ENCODE results near the gene ETFDH. TPM values are rescaled to one million over a fixed set of nuclear protein-coding genes. Genes with fewer than 3 reads are reported as not detected.
"Not testable (repeated sequence)": the region's sequence is repeated elsewhere in the genome, so short reads cannot be mapped to it uniquely, and the experiment has no call there.

Gene ETFDH
- polyA plus RNA-seq, 3 donors from 2014 or later: 7.3 to 12.1 (median 7.8) TPM

DNA sequence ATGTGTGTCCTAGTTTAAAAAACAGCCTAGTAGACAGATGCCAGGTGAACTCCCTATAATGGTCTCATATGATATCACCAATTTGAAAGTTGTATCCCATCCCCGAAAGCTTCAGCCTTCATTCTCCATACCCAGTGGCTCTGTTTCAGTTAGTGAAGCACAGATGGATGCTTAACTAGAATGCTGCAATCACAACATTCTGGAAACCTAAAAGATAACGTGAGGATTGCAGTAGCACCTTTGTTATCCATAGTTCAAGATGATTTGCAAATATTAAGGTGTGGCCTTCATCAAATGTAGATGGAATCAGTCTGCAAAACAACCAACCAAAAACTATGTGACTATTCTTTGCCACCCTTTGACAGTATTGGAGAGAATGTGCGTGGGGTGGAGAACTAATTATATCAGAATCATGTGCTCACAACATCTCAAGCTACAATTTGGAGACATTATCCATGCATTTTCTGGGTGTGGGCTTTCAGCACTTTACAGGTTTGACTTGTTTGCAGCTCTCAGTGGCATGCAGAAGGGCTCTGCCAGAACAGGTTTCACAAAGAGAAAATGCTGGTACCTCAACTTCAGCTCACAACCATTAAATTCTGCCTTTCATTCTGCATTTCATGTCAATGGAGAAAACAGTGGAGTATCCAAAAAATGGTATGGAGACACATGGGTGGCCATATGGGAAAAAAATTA is 69.4 kb downstream of the ETFDH start:
- no peaks in the 10 kb centered on the region for H3K9me3 Mint-ChIP-seq
- H3K4me3 Mint-ChIP-seq: no peak overlapping the region
- no peak overlapping the region for H3K27ac Mint-ChIP-seq
- DNase-seq: no peak
- peaks cover 0 to 2% (median 0%) of the 10 kb centered on the region in 3 donors for H3K27me3 Mint-ChIP-seq (ENCODE audit: low read depth in 3 of 3)
- no peaks in the 10 kb centered on the region for H3K4me1 Mint-ChIP-seq
- H3K36me3 Mint-ChIP-seq: no peaks in the 10 kb centered on the region

- DNase-seq; H3K27ac Mint-ChIP-seq; H3K36me3 Mint-ChIP-seq; H3K4me3 Mint-ChIP-seq; H3K4me1 Mint-ChIP-seq; H3K27me3 Mint-ChIP-seq (ENCODE audit: low read depth in 3 of 3); H3K9me3 Mint-ChIP-seq: not testable (repeated sequence)
These were observed 74.4 kb downstream of the ETFDH start for GRCh38 chr4:158746537-158746936.

DNA sequence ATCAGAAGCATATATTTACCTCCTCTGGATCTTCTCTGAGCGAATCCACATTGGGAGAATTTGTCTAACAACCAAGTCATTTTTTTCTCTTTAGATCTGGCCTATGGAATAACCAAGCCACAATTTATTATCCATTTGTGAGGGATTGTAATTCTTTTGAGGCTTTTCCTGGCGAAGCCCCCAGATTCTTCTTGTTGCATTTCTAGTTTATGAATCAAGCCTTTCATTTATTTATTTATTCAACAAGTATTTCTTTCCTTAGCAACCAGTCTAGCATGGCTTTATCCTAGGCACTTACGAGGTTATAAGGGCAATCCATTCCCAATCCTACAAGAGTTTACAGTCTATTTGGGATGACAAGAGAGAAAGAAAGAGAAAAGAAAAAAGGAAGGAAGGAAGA is 78.3 kb downstream of the ETFDH start:
- H3K36me3 Mint-ChIP-seq: no peaks in the 10 kb centered on the region
- peaks cover 2 to 5% (median 4%) of the 10 kb centered on the region in 3 donors for H3K27me3 Mint-ChIP-seq (ENCODE audit: low read depth in 3 of 3)
- peaks cover 0 to 2% (median 0%) of the 10 kb centered on the region in 6 donors for H3K9me3 Mint-ChIP-seq
- no peak overlapping the region for H3K27ac Mint-ChIP-seq
- no peaks in the 10 kb centered on the region for H3K4me1 Mint-ChIP-seq
- no peak overlapping the region for H3K4me3 Mint-ChIP-seq
- DNase-seq: no peak

DNA sequence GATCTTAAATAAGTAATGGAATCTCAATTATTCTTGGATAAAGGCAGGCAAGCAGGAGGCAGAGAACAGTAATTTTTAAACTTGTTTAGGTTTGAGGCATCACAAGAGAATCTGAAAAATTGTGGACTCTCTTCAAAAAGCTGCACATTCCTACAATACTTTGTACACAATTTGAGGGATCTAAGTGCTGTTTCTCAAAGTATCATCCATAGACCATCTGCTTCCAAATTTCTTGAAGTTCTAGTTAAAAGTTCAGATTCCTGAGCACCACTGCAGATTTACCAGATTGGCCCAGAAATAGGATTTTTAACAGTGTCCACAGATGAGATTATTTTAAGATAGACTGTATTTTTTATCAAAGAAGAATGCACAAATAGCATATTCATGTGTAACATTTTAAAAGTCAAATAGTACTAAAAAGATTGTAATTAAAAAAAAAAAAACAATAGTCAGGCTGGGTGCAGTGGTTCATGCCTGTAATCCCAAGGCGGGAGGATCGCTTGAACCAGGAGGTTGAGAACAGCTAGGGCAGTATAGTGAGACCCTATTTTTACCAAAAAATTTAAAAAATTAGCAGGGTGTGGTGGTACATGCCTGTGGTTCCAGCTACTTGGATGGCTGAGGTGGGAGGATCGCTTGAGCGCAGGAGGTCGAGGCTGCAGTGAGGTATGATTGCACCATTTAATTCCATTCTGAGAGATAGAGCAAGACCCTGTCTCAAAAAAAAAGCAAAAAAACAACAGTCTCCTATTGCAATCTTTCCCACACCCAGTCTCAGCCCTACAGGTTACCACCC is 82.5 kb downstream of the ETFDH start:
- Mint-ChIP-seq H3K27me3 (ENCODE audit: low read depth in 3 of 3) (peaks cover 3 to 16% (median 10%) of the 10 kb centered on the region in 3 donors), H3K9me3 (peaks cover 0 to 2% (median 0%) of the 10 kb centered on the region in 6 donors), H3K36me3 (no peaks in the 10 kb centered on the region), H3K27ac (no peak overlapping the region), H3K4me3 (no peak overlapping the region), H3K4me1 (no peaks in the 10 kb centered on the region)
- DNase-seq: no peak

DNA sequence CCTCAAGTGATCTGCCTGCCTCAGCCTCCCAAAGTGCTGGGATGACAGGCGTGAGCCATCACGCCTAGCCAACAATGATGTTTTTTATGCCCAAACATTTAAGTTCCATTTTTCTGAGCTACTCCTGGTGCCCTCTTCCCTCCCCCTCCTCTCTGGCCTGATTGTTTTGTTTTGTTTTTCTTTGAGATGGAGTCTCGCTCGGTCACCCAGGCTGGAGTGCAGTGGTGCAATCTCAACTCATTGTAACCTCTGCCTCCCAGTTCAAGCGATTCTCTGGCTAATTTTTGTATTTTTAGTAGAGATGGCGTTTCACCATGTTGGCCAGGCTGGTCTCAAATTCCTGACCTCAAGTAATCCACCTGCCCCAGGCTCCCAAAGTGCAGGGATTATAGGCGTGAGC is 83.7 kb downstream of the ETFDH start:
- not testable (repeated sequence) for H3K9me3 Mint-ChIP-seq, H3K27ac Mint-ChIP-seq, DNase-seq, H3K4me1 Mint-ChIP-seq, H3K4me3 Mint-ChIP-seq, H3K36me3 Mint-ChIP-seq
- H3K27me3 Mint-ChIP-seq (ENCODE audit: low read depth in 3 of 3): peaks cover 3 to 18% (median 12%) of the 10 kb centered on the region in 3 donors

- peaks cover 0 to 2% (median 0%) of the 10 kb centered on the region in 6 donors for H3K9me3 Mint-ChIP-seq
- no peak overlapping the region for H3K27ac Mint-ChIP-seq
- H3K27me3 Mint-ChIP-seq (ENCODE audit: low read depth in 3 of 3): peaks cover 5 to 18% (median 12%) of the 10 kb centered on the region in 3 donors
- H3K36me3 Mint-ChIP-seq: no peaks in the 10 kb centered on the region
- no peaks in the 10 kb centered on the region for H3K4me1 Mint-ChIP-seq
- H3K4me3 Mint-ChIP-seq: no peak overlapping the region
- no peak for DNase-seq
These were observed 84.5 kb downstream of the ETFDH start for GRCh38 chr4:158756588-158756987.

- no peaks in the 10 kb centered on the region for H3K4me1 Mint-ChIP-seq
- no peak for DNase-seq
These were observed 86.0 kb downstream of the ETFDH start for GRCh38 chr4:158758142-158758541.

DNA sequence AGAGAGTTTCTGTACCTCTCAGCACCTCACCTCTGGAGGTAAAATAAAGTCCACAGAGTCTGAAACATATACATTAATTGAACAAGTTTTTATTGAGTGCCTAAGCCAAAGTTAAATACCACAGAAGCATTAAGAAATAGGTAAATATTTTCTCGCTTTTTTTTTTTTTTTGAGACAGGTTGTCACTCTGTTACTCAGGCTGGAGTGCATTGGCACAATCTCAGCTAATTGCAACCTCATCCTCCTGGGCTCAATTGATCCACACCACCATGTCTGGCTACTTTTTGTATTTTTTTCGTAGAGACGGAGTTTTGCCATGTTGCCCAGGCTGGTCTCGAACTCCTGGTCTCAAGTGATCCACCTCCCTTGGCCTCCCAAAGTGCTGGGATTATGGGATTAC is 86.6 kb downstream of the ETFDH start:
- Mint-ChIP-seq H3K36me3 (no peaks in the 10 kb centered on the region), H3K4me1 (no peaks in the 10 kb centered on the region), H3K4me3 (no peak overlapping the region), H3K27me3 (ENCODE audit: low read depth in 3 of 3) (peaks cover 5 to 21% (median 12%) of the 10 kb centered on the region in 3 donors), H3K9me3 (peaks cover 0 to 2% (median 0%) of the 10 kb centered on the region in 6 donors), H3K27ac (no peak overlapping the region)
- no peak for DNase-seq

More at GRCh38 chr4:158758142-158758541, 86.0 kb downstream of the ETFDH start:
- H3K27me3 Mint-ChIP-seq (ENCODE audit: low read depth in 3 of 3): peaks cover 5 to 21% (median 12%) of the 10 kb centered on the region in 3 donors
- no peaks in the 10 kb centered on the region for H3K36me3 Mint-ChIP-seq
- H3K27ac Mint-ChIP-seq: no peak overlapping the region
- peaks cover 0 to 2% (median 0%) of the 10 kb centered on the region in 6 donors for H3K9me3 Mint-ChIP-seq
- H3K4me3 Mint-ChIP-seq: no peak overlapping the region

Other genes starting within 250 kb of the ETFDH start
- gene RXFP1, start 150.4 kb upstream of the ETFDH start, polyA plus RNA-seq: not detected
- gene C4orf46, start 409 bp upstream of the ETFDH start, polyA plus RNA-seq: 10 to 100 TPM in 1 of 3 donors, 1 to 10 TPM in 2; 4.4 to 12.5 (median 6.5) TPM
- 10 to 100 TPM; 46.9 to 57.6 (median 51.0) TPM for gene PPID, start 51.1 kb downstream of the ETFDH start, polyA plus RNA-seq
- gene FNIP2, start 96.7 kb downstream of the ETFDH start, polyA plus RNA-seq: 1 to 10 TPM; 2.2 to 4.6 (median 3.6) TPM

Data from immature natural killer cell (primary cell).